NCI-H526 (cell line): Measurements from ENCODE around the gene AHNAK2.
A peak's percentile ranks its signal among the peaks of the same experiment; 100 is the strongest.
"Not testable (repeated sequence)": the region's sequence is repeated elsewhere in the genome, so short reads cannot be mapped to it uniquely, and the experiment has no call there.

Experiments used
- DNase-seq, 2 experiments: peaks; one replicate each; lab custom pipeline; 2025; lab: John Stamatoyannopoulos, UW

AHNAK2 gene

DNA sequence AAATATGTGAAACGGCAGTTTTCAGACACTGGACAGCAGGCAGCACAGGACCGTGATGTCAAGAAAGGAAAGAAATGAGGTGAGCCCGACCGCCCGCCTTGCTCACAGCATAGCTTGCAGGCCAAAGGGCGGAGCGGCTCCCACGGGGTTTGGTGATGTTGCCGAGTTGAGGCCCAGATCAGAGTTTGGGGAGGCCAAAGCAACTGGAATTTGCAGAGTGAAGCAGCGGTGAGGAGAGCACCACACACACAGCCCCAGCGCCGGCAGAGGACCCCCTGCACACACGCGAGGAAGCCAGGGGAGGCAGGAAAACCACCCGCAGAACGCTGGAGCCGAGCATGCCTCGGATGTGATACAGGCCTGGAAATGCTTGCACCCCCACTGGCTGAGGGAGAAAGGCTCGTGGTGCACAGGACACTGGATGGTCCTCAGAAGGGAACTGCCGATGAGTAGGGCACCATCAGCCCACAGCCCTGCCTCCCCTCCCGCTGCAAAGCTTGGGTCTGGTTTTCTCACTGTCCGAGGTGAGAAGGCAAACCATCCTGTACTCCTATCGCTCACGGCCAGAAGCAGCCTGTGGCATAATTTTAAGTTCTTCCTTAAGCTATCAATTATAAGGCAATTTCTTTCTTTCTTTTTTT lies 79.2 kb downstream of the AHNAK2 start:
- no peak for DNase-seq

DNA sequence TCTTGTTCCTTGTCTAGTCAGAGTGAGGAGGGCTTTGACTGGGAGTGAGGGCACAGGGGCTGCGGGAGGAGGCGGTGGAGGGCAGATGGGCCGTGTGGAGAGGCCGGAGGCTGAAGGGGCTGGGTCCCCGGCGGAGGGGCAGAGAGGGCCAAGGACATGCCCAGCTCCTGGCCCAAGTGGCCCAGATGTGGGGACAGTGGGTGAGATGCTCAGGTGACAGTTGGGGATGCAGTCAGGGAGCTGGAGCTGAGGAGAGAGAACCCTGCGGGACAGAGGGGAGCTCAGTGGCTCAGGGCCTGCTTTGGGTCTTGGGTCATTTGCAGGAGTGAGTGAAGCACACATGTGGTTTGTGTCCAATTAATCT lies 80.0 kb downstream of the AHNAK2 start:
- DNase-seq: no peak

DNA sequence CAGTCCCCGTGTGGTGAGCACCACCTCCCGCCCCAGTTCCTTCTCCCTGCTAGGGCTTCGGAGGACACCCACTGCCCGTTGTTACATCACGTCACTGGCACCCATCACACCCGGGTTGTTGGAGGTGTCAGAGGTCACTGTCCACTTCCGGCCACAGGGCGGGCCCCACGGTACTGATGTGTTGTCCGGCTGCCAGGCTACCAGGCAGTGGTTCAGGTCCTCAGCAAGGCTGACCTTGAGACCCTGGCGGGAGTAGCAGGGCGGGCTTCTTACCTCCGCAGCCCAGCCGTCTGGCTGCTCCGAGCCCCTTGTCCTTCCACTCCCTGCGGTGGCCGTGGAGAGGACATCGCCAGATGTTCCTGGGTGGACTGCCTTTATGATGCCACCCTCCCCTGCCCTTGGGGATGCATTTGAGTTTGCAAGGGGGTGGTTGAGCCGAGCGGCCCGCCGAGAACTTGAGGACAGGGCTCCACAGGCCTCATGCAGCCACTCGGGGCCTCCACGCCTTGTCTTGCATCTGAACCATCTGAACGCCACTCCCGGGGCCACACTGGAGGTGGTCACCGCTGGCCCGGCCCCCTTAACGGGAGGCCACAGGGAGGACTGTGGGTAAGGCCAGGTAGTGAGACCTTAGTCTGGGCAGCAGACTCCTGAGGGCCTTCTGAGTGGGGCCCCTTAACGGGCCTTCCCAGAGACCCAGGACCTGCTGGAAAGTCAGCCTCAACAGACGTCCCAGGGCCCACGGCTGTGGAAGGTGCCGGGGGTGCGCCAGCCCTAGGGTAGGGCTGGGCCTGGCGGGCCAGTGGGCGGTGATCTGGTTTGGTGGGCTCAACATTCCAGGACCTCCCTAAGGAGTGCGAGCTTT lies 80.6 kb downstream of the AHNAK2 start:
- DNase-seq: no peak

DNA sequence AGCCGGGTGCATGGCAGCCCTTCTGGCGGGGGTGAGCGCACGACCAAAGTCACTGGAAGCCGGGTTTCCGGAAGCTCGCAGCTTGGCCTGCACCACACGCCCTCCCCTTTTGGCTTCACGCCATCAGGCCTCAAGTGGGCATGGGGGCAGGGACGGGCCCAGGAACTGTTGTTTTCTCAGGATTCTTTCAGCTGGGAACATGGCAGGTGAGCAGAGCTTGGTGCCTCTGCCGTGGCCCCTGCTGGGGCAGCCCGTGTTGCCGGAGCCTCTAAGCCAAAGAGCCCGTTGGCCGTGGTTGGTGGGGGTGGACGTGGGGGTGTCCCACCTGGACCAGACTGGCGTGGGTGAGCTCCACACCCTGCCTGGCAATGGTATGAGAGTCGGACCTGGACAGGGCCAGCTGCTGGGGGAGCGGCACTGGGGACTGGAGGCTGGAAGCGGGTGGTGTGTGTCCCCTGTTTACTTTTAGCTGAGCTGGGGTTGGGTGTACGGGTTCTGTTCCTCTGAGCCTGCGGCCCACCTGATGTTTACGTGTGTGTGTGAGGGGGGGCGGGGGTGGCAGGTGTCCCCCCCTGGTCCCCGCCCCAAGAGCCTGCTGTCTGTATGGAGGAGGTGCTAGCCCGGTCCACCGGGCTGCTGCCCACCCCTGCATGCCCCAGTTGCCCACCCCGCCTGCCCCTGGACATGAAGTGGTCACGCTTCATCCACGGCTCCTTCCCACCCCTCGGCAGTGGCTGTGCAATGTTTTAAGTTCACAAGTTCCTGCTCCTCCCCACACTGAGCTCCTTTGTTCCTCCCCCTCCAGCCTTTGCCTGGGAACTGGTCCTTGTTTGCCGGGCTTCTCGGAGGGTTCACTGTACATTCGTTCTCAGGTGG lies 82.2 kb downstream of the AHNAK2 start:
- DNase-seq: no peak

DNA sequence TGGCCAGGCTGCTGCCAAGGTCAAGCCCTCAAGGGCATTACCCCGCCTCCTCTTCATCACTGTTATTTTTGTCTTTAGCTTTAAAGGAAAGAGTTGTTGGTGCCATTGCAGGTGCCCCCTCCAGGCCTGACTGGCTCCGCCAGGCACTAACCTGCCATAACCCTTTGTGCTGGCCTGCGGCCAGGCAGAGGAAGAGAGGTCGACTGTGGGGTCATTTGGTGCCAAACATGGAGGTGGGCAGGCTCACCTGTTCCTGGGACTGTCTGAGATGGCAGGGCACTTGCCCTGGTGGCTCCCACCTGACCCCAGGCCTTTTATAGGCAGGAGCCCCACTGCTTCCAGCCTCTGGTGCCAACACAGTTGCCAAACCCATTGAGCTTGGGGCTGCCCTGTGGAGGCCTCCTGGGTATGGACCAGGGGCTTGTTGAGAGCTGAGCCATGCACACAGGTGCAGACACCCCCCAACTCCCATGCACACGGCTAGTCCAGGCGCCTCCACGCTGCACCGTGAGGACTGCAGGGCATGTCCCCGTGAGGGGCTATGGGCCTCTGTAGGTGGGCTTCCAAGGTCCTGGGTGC lies 82.9 kb downstream of the AHNAK2 start:
- DNase-seq: no peak

DNA sequence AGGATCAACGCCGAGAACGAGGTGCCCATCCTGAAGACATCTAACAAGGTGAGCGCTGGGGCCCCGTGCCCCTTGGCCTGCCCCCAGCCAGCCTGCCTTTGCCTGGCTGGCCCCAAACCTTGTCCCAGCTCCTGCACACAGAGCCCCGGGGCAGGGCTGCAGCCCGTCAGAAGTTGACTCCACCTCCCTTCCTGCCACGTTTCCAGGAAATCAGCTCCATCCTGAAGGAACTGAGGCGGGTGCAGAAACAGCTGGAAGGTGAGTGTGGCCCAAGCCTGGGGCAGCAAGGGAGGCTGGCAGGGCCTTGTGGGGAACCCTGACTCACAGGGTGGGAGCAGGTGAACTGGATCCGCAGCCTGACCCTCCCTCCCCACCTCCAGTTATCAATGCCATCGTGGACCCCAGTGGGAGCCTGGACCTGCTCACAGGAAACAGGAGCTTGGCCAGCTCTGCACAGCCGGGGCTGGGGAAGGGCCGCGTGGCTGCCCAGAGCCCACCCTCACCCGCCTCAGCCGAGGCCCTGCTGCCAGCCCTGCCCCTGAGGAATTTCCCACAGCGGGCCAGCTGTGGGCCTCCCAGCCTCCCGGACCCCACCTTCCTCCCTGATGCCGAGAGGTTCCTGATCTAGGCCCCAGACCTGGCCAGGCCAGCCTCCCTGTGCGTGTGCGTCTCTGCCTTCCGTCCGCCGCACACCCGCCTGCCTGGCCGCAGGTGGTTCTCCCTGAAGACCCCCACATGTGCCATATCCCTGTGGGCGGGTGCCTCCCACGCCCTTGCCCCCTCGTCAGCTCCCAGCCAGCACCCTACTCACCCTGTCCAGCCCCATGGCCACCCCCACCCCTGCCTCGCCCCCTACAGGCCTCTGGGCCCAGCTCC lies 83.6 kb downstream of the AHNAK2 start:
- no peak for DNase-seq

DNA sequence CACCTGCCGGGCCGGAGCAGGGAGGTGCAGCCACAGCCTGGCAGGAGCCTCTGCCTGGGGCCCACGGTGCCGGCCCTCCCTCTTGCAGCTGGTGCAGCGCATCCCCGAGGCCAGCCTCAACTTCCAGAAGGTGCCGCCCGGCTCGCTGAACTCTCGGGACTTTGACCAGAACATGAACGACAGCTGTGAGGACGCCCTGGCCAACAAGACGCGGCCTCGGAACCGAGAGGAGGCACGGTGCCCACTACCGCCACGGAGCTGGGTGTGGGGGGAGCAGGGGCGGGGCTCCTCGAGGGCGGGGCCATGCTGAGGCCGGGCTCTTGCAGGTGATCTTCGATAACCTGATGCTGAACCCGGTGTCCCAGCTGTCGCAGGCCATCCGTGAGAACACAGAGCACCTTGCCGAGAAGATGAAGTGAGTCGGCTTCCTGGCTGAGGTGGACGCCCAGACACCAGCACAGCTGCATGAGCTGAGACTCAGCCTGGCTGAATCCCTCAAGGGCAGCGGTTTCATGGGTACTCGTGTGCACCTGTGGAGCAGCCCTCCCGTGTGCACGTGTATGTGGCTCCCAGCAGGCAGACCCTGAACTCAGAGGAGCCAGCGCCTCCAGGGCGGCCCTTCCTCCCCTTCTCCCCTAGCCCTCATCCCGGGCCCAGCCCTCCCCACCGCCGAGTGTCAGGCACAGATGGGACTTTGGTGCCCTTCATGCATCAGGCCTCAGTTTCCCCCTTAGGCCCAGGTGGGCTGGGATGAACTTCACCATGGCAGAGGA lies 84.6 kb downstream of the AHNAK2 start:
- peak in 1 of 2 experiments; percentile 61 for DNase-seq

DNA sequence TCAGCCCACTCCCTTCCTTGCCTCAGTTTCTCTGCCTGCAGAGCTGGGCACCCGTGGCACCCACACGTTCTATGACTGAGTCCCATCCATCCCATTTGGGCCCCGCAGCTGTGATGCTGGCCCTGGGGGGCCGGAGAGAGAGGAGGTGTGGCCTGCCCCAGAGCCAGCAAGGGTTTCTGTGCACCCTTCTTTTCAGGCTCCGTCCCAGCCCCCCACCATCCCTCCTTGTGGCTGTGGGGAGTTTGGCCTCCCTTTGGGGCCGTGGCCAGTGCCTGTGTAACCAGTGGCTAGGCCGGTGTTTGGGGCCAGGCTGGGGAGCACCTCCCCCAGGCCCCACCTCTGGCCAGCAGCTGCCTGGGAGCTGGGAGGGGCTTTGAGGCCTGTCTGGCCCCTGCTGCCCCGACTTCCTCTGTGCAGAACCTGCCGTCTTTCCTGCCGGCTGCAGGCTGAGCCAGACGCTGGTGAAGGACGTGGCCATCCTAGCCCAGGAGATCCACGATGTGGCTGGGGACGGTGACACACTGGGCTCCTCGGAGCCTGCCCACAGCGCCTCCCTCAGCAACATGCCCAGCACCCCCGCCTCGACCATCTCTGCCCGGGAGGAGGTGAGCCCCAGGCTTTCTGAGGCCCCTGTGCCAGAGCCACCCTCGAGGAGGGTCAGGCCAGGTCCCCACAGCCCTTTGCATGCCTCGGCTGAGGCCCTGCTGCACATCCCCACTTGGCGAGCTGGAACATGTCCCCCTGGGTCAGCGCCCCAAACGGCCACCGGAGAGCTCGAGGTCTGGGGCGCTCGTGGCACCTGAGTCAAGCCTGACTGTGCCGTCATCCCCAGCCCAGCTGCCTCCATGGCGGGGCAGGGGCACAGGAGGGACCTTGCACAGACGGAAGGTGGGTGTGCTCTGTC lies 85.4 kb downstream of the AHNAK2 start:
- DNase-seq: no peak

DNA sequence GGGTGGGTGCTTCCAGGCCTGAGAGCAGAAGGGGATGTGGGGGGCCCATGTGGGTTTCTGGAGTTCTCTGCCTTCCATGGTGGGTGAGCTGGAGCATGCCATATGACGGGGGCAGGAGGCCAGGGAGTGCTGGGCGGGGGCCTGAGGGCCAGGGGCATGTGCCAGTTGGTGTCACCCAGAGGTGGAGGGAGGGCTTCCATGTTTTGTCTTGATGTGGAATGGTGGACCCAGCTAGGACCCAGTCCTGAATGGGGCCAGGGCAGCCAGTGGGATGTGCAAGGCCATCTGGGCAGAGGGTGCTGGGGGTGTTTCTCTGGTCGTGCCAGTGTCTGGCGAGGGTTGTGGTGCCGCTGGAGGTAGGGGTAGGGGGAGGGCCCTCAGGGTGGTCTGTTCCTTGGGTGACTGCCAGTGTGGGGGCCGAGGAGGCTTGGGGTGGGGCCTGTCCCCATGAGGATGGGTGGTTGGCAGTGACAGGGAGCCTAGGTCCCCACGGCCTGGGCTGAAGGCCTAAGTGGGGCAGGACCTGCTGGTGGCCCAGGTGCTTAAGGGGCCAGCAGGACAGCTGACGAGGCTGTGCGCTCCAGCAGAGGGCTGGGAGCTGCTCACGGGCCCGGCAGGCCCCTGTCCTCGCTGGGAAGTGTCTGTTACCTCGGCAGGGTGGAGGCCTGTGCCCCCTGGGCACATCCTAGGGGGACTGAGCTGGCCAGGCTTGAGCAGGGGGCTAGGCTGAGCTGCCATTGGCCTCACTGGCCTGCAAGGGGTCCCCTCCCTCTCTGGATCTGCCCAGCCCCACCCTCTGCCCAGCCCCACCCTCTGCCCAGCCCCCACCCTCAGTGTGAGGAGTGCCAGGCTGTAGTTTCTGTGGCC lies 86.3 kb downstream of the AHNAK2 start:
- DNase-seq: no peak

DNA sequence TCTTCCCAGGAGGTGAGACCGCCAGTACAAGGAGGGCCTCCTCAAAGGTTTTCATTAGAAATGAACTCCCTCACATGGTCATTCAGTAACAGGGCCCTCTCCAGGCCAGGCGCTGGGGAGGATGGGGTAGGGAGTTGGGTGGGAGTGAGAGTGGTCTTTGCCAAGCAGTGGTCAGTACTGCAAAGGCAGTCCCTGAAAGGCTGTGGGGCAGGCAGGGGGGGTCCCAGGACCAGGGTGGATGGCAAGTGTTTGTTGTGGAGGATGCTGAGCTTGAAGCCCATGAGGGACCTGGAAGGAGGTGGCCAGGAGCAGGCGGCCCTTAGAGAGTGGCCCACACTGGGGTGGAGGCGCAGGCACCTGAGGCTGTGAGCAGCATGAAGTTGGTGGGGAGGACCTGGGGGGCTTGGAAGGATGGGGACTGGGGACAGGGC lies 87.0 kb downstream of the AHNAK2 start:
- DNase-seq: no peak

DNA sequence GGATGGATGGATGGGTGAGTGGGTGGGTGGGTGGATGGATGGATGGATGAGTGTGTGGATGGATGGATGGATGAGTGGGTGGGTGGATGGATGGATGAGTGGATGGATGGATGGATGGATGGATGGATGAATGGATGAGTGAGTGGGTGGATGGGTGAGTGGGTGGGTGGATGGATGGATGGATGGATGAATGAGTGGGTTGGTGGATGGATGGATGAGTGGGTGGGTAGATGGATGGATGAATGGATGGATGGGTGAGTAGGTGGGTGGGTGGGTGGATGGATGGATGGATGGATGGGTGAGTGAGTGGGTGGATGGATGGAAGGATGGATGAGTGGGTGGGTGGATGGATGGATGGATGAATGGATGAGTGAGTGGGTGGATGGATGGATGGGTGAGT lies 87.9 kb downstream of the AHNAK2 start:
- DNase-seq: not testable (repeated sequence)

DNA sequence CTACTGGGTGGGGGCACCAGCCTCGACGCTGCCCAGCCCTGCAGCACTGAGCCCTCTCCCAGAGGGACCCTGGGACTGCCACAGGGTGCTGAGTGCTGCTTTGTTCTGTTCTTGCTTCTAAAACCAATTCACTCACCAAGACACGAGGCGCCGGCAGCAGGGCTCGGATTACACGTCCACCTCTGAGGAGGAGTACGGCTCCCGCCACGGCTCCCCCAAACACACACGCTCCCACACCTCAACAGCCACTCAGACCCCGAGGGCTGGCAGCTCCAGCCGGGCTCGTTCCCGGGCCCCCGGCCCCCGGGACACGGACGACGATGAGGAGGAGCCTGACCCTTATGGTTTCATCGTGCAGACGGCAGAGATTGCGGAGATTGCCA lies 88.8 kb downstream of the AHNAK2 start:
- DNase-seq: no peak

DNA sequence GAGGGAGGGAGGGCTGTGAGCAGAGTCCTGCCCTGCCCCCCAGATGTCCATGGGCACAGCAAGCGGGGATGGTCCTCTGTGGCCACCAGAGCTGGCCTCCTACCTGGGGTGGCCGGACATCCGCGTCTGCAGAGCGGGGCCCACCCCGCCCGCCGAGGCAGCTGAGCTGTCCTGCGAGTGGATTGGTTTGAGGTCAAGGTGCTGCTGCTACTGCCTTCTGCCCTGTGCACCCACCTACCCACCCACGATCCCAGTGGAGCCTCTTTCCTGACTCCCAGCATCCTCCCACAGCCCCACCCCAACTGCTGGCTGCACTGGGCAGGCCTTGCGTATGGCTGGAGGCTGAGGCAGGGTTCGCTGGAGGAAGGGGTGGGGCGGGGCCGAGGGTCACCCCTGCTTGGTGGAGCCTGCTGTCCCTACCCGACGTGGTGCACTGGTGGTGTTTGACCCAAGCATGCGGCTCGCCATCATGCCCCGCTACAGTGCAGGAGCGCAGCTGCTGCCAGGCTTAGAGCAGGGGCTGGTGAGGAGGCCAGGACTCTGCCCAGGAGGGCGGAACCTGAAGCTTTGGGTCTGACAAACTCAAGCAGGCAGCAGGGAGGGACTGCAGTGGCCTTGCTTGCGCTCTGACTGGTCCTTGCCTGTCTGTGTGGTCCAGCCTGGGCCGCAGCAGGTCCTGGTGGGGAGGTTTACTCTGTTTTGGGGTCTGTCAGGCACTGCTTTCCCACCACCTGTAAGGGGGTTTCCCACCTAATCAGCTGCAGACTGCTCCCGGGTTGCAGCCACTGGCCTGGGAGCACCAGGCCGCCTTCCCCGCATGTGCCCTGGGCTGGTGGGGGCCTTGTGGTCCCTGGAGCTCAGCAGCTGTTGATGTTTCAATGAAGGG lies 89.4 kb downstream of the AHNAK2 start:
- no peak for DNase-seq

DNA sequence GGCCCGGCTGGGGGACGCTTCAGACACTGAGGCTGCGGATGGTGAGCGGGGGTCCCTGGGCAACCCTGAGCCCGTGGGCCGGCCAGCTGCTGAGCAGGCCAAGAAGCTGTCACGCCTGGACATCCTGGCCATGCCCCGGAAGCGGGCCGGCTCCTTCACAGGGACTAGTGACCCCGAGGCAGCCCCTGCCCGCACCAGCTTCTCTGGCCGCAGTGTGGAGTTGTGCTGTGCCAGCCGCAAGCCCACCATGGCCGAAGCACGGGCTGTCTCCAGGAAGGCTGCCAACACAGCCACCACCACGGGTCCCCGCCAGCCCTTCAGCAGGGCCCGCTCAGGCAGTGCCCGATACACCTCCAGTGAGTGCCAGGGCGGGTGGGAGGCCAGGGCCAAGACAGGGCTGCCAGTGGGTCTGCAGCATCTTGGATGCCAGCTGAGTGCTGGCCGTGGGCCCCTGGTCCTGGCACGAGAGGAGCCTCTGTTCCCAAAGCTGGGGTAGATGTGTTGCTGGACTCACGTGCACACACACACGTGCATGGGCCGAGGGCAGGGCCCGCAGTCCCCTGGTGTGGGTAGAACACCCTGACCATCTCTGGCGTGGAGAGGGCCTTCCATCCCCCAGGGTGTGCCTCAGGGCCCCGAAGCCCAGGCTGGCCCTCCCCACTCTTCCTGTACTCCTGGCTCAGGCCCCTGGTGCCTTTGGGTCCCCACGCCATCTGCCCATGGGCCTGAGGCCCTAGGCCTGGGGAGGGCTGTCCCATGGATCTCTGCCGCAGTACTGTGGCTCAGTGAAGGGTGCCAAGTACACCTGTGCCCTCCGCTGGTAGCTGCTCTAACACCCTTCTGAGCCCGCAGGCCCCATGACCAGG lies 90.3 kb downstream of the AHNAK2 start:
- no peak for DNase-seq
